MM.1S (cell line): ENCODE data around the gene CEL.
"Not testable (repeated sequence)": the region's sequence is repeated elsewhere in the genome, so short reads cannot be mapped to it uniquely, and the experiment has no call there.

Source experiments
- DNase-seq: peaks from one replicate; pipeline ENCODE4 v3.0.0-alpha.2; 2015
- H2AFZ ChIP-seq: fragments of 300-600 bp; sonication (generic); 2 replicates; pipeline ENCODE4 v1.6.0; 2016; ENCODE audit warnings: antibody characterized with exemption, low read length
- H3F3A ChIP-seq: fragments of 300-600 bp; sonication (generic); 2 replicates; pipeline ENCODE4 v1.6.1; 2016; ENCODE audit warnings: mild to moderate bottlenecking, antibody characterized with exemption, low read length, moderate library complexity, mixed read lengths; ENCODE audit not compliant: insufficient read depth
- H3K27ac ChIP-seq: fragments of 300-600 bp; sonication (generic); 2 replicates; pipeline ENCODE4 v1.5.1; 2016; ENCODE audit warnings: mild to moderate bottlenecking, low read length
- H3K27me3 ChIP-seq: fragments of 300-600 bp; sonication (generic); replicated peaks from 2 replicates; pipeline ENCODE4 v1.6.0; 2016; ENCODE audit warnings: low read length; ENCODE audit not compliant: insufficient read depth
- H3K36me3 ChIP-seq: fragments of 300-600 bp; sonication (generic); replicated peaks from 2 replicates; pipeline ENCODE4 v1.6.1; 2016; ENCODE audit warnings: mild to moderate bottlenecking, low read length, mixed read lengths; ENCODE audit not compliant: insufficient read depth
- H3K4me1 ChIP-seq: fragments of 300-600 bp; sonication (generic); 2 replicates; pipeline ENCODE4 v1.6.1; 2016; ENCODE audit warnings: low read length, mixed read lengths
- H3K4me2 ChIP-seq: fragments of 300-600 bp; sonication (generic); 2 replicates; pipeline ENCODE4 v1.6.0; 2016; ENCODE audit warnings: low read depth, low read length
- H3K4me3 ChIP-seq: fragments of 300-600 bp; sonication (generic); 2 replicates; pipeline ENCODE4 v1.5.1; 2016; ENCODE audit warnings: low read length, mixed read lengths
- H3K79me2 ChIP-seq: fragments of 300-600 bp; sonication (generic); 2 replicates; pipeline ENCODE4 v1.6.1; 2016; ENCODE audit warnings: mixed run types, low read length, mixed read lengths
- H3K9ac ChIP-seq: fragments of 300-600 bp; sonication (generic); 2 replicates; pipeline ENCODE4 v1.6.1; 2016; ENCODE audit warnings: low read length, mixed read lengths
- H3K9me2 ChIP-seq: fragments of 300-600 bp; sonication (generic); replicated peaks from 2 replicates; pipeline ENCODE4 v1.6.1; 2016; ENCODE audit warnings: mild to moderate bottlenecking, low read length, mixed read lengths; ENCODE audit not compliant: insufficient read depth
- H3K9me3 ChIP-seq: fragments of 300-600 bp; sonication (generic); replicated peaks from 2 replicates; pipeline ENCODE4 v1.6.1; 2016; ENCODE audit warnings: mild to moderate bottlenecking, low read length, mixed read lengths; ENCODE audit not compliant: insufficient read depth
- H4K20me1 ChIP-seq: fragments of 300-600 bp; sonication (generic); 2 replicates; pipeline ENCODE4 v1.6.1; 2016; ENCODE audit warnings: mild to moderate bottlenecking, low read length, moderate library complexity, mixed read lengths; ENCODE audit not compliant: insufficient read depth
- EZH2 ChIP-seq: fragments of 300-600 bp; sonication (generic); optimal IDR thresholded peaks from 2 replicates; pipeline ENCODE3; 2017; ENCODE audit warnings: low read depth, mild to moderate bottlenecking, antibody characterized with exemption, low read length, mixed read lengths
- EZH2phosphoT487 ChIP-seq: fragments of 300-600 bp; sonication (generic); IDR thresholded peaks from 2 replicates; pipeline ENCODE4 v1.6.1; 2018; ENCODE audit warnings: antibody characterized with exemption, low read length
- TF ChIP-seq, protein P1 (sequence below): fragments of 300-600 bp; sonication (generic); IDR thresholded peaks from 2 replicates; pipeline ENCODE4 v1.5.1; 2016; ENCODE audit warnings: antibody characterized with exemption, low read length, mixed read lengths

The CEL gene

DNA sequence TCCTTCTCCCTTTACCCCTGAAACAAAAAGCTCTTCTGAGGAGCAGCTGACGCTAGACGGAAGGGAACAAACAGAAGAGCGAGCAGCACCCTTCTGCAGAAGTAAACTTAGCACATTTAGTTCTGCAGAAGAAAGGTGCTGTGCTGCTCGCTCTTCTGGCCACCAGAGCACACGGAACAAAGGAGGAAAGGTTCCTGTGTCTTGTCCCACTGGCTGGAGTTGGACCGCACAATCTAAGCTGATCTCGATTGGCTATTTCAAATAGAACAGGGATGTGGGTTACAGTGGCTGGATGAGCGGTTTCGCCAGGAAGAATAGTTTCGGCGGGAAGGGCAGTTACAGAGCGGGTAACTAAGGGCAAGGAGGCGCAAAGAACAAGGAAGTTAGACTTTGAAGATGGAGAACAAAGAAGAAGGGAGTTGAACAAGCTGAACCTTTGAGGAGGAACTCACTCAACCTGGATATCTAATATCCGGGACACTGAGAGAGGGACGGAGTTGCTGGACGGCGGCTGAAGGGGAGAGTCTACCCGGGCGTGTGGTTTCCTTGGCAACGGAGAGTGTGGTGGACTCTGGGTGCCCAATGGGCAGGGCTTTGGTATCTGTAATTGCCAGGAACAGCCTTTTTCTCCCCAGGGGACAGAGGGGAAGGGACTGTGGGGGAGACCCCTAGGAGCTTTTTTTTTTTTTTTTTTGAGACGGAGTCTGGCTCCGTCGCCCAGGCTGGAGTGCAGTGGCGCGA, 23.8 kb upstream of the CEL start:
- no peaks in the 10 kb centered on the region for H3F3A ChIP-seq
- H3K4me3 ChIP-seq = no peak overlapping the region
- no peak for DNase-seq
- peaks cover 80% of the 10 kb centered on the region for H3K79me2 ChIP-seq
- no peak overlapping the region for H3K27ac ChIP-seq
- peaks cover 6% of the 10 kb centered on the region; the same call in 1 of the 2 replicates for H4K20me1 ChIP-seq
- H3K36me3 ChIP-seq = no peaks in the 10 kb centered on the region; the same call in 1 of the 2 replicates
- no peak overlapping the region for H3K9ac ChIP-seq
- no peaks in the 10 kb centered on the region for H3K4me1 ChIP-seq
- TF ChIP-seq EZH2phosphoT487 (no peak), EZH2 (no peak)
- TF ChIP-seq, protein P1, sequence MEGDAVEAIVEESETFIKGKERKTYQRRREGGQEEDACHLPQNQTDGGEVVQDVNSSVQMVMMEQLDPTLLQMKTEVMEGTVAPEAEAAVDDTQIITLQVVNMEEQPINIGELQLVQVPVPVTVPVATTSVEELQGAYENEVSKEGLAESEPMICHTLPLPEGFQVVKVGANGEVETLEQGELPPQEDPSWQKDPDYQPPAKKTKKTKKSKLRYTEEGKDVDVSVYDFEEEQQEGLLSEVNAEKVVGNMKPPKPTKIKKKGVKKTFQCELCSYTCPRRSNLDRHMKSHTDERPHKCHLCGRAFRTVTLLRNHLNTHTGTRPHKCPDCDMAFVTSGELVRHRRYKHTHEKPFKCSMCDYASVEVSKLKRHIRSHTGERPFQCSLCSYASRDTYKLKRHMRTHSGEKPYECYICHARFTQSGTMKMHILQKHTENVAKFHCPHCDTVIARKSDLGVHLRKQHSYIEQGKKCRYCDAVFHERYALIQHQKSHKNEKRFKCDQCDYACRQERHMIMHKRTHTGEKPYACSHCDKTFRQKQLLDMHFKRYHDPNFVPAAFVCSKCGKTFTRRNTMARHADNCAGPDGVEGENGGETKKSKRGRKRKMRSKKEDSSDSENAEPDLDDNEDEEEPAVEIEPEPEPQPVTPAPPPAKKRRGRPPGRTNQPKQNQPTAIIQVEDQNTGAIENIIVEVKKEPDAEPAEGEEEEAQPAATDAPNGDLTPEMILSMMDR = no peak
- H2AFZ ChIP-seq = no peak overlapping the region
- no peaks in the 10 kb centered on the region for H3K9me3 ChIP-seq
- H3K27me3 ChIP-seq = no peaks in the 10 kb centered on the region
- H3K4me2 ChIP-seq = no peak overlapping the region
- H3K9me2 ChIP-seq = no peaks in the 10 kb centered on the region

DNA sequence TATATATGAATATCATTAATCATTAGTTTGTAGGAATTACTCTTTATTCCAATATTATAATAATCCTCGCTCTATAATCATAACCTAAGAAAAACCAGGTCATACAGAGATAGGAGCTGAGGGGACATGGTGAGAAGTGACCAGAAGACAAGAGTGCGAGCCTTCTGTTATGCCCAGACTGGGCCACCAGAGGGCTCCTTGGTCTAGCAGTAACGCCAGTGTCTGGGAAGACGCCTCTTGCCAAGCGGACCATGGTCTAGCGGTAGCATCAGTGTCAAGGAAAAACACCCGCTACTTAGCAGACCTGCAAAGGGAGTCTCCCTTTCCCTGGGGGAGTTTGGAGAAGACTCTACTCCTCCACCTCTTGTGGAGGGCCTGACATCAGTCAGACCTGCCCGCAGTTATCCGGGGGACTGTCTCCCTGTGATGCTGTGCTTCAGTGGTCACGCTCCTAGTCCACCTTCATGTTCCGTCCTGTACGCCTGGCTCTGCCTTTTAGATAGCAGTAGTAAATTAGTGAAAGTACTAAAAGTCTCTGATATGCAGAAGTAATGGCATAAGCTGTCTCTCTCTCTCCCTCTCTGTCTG, 20.8 kb upstream of the CEL start:
- not testable (repeated sequence) for H3K9me3 ChIP-seq, H3K4me1 ChIP-seq, H3K9me2 ChIP-seq, H3K27ac ChIP-seq, H3K36me3 ChIP-seq, H3K4me3 ChIP-seq, H3F3A ChIP-seq, H3K9ac ChIP-seq, DNase-seq, H2AFZ ChIP-seq, H3K27me3 ChIP-seq, H4K20me1 ChIP-seq, H3K4me2 ChIP-seq
- TF ChIP-seq, protein P1 = peak; percentile 41
- peaks cover 49% of the 10 kb centered on the region for H3K79me2 ChIP-seq

DNA sequence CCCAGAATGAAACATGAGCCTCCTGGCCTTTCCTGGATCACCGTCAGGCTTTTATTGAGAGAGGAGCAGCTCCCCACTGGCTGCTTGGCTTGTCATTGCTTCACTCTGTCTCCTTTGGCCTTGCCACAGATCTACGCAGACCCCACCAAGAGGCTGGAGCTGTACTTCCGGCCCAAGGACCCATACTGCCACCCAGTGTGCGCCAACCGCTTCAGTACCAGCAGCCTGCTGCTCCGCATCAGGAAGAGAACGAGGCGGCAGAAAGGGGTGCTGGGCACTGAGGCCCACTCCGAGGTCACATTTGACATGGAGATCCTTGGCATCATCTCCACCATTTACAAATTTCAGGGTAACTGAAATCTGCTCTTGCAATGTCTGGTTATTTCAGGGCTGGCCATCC, 19.8 kb upstream of the CEL start:
- Histone ChIP-seq H3K4me1 (no peaks in the 10 kb centered on the region), H3K9ac (no peak overlapping the region), H4K20me1 (peaks cover 6% of the 10 kb centered on the region; the same call in 1 of the 2 replicates), H3F3A (no peaks in the 10 kb centered on the region), H3K4me2 (no peak overlapping the region), H3K27me3 (no peaks in the 10 kb centered on the region), H3K79me2 (peaks cover 40% of the 10 kb centered on the region), H3K36me3 (no peaks in the 10 kb centered on the region; the same call in 1 of the 2 replicates), H3K9me3 (no peaks in the 10 kb centered on the region), H3K27ac (no peak overlapping the region), H3K9me2 (no peaks in the 10 kb centered on the region), H3K4me3 (no peak overlapping the region), H2AFZ (no peak overlapping the region)
- TF ChIP-seq, protein P1 = no peak
- TF ChIP-seq EZH2 = no peak
- no peak for DNase-seq
